Colonic mucosa (tissue), 4 donors: ENCODE measurements around the gene RBM19. TPM values are rescaled to one million over a fixed set of nuclear protein-coding genes. Genes with fewer than 3 reads are reported as not detected.

ENCODE experiments used
- DNase-seq: peaks from one replicate; pipeline ENCODE4 v3.0.0-alpha.2; 2020
- H3K27ac ChIP-seq: fragments of 200-600 bp; one replicate; pipeline ENCODE4 v1.8.0; 2021
- H3K27me3 ChIP-seq: fragments of 200-600 bp; one replicate; pipeline ENCODE4 v1.8.0; 2021
- H3K36me3 ChIP-seq: fragments of 200-600 bp; one replicate; pipeline ENCODE4 v1.8.0; 2021
- H3K4me1 ChIP-seq: fragments of 200-600 bp; one replicate; pipeline ENCODE4 v1.8.0; 2021; ENCODE audit warnings: mild to moderate bottlenecking
- H3K4me3 ChIP-seq: fragments of 200-600 bp; one replicate; pipeline ENCODE4 v1.8.0; 2021
- H3K9ac ChIP-seq, 2 donors: one replicate each; pipeline ENCODE4 v1.7.0; 2013; ENCODE audit warnings: control low read depth in 2 of 2, low read depth in 2 of 2, low read length in 2 of 2
- H3K9me3 ChIP-seq: fragments of 200-600 bp; one replicate; pipeline ENCODE4 v1.8.0; 2021
- CTCF ChIP-seq: fragments of 200-600 bp; IDR thresholded peaks from one replicate; pipeline ENCODE4 v1.8.0; 2022; ENCODE audit warnings: antibody characterized with exemption, mild to moderate bottlenecking
- intact Hi-C: fragments of 100-400 bp; cut with DNase I; formaldehyde crosslinking; loops from one replicate; pipeline ENCODE4 v1.14.1; 2022
- total RNA-seq, 2 donors: library from RNA; stranded (reverse); fragmentation: NEBNext Ultra II Directional in 1 of 2; extraction: Animal tissue kit (Norgen Biotek cat#: 25700) in 1 of 2; gene quantifications; one replicate each; pipeline ENCODE4 v1.2.1, GENCODE V29; 2021
- donor health status: healthy.
- donor health status: DM: no; HTN: no; CAD: no.
- donor health status: DM: no; HTN: no; CAD: no.

Gene RBM19
- total RNA-seq, 2 donors from 2014 or later: 13.5 to 33.1 TPM

- Histone ChIP-seq H3K4me3 (no peak overlapping the region), H3K4me1 (no peaks in the 10 kb centered on the region), H3K9me3 (no peaks in the 10 kb centered on the region), H3K27ac (no peak overlapping the region), H3K27me3 (no peaks in the 10 kb centered on the region), H3K9ac (no peak overlapping the region), H3K36me3 (no peaks in the 10 kb centered on the region)
- TF ChIP-seq CTCF: no peak
- no peak for DNase-seq
- intact Hi-C loops: no loop called here
Observed at GRCh38 chr12:113897406-113897805, 68.7 kb downstream of the RBM19 start.

DNA sequence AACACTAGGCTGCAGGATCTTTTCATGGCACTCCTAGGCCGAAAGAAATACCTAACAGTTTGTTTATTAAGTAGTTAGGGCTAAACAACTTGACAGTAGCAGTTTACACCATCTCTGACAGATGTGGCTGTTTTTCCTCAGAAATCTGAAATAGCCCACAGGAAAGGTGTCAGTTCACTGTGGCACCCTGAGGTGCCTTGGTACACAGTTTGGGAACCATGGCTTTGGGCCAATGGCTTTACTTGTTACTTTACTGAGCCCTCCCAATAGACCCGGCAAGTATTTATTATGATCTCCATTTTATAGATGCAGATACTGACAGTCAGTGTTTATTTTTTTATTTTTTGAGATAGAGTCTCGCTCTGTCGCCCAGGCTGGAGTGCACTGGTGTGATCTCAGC is 69.3 kb downstream of the RBM19 start:
- Histone ChIP-seq H3K9me3 (no peaks in the 10 kb centered on the region), H3K36me3 (no peaks in the 10 kb centered on the region), H3K4me3 (no peak overlapping the region), H3K9ac (no peak overlapping the region), H3K27ac (no peak overlapping the region), H3K4me1 (no peaks in the 10 kb centered on the region), H3K27me3 (no peaks in the 10 kb centered on the region)
- no peak for TF ChIP-seq CTCF
- DNase-seq: no peak
- intact Hi-C loops: no loop called here

DNA sequence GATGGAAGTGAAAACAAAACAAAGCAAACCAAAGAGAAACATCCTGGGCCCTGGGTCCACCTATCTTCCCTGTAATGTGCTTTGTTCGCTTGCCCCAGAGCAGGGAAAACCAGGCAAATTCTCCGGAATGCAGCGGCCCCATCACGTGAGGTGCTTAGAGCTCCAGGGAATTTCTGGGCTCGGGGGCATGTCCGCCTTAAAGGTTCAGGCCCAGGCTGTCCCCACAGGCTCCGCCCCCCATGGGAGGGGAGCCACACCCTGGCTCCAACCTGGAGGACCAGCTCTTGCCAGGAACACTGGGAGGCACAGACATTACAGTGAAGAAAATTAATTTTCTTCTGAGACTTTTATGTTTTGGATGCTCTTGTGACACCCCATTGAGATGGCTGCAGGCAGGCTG is 69.9 kb downstream of the RBM19 start:
- H3K27me3 ChIP-seq: no peaks in the 10 kb centered on the region
- intact Hi-C loops: no loop called here
- H3K27ac ChIP-seq: no peak overlapping the region
- H3K36me3 ChIP-seq: no peaks in the 10 kb centered on the region
- no peaks in the 10 kb centered on the region for H3K9me3 ChIP-seq
- H3K4me1 ChIP-seq: no peaks in the 10 kb centered on the region
- no peak overlapping the region for H3K4me3 ChIP-seq
- H3K9ac ChIP-seq: no peak overlapping the region
- no peak for DNase-seq
- no peak for TF ChIP-seq CTCF

- TF ChIP-seq CTCF: no peak
- H3K4me1 ChIP-seq: no peaks in the 10 kb centered on the region
- no peaks in the 10 kb centered on the region for H3K9me3 ChIP-seq
- no peaks in the 10 kb centered on the region for H3K27me3 ChIP-seq
- no peak overlapping the region for H3K4me3 ChIP-seq
- H3K9ac ChIP-seq: no peak overlapping the region
- no peak for DNase-seq
- no peak overlapping the region for H3K27ac ChIP-seq
- intact Hi-C loops: no loop called here
- H3K36me3 ChIP-seq: no peaks in the 10 kb centered on the region
Observed at GRCh38 chr12:113895176-113895575, 70.9 kb downstream of the RBM19 start.

DNA sequence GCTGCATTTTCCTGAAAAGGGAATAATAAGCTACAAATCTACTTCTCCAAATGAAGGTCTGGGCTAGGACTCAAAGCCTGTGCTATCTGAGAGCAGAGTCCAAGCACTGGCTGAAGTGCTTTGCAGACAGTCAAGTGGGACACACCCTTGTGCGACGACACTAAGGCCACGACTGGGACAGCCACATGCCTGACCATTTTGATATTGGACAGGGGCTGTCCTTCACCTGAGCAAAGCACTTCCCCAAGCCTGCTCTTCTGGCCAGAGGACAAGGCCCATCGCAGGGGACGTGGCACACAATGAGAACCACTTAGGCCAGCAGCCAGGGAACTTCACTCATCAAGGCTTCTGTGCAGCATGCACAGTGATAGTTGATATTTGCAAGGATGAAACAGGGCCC is 71.4 kb downstream of the RBM19 start:
- DNase-seq: no peak
- Histone ChIP-seq H3K4me3 (no peak overlapping the region), H3K27me3 (no peaks in the 10 kb centered on the region), H3K27ac (no peak overlapping the region), H3K9me3 (no peaks in the 10 kb centered on the region), H3K4me1 (no peaks in the 10 kb centered on the region), H3K9ac (no peak overlapping the region), H3K36me3 (no peaks in the 10 kb centered on the region)
- intact Hi-C loops: no loop called here
- no peak for TF ChIP-seq CTCF

DNA sequence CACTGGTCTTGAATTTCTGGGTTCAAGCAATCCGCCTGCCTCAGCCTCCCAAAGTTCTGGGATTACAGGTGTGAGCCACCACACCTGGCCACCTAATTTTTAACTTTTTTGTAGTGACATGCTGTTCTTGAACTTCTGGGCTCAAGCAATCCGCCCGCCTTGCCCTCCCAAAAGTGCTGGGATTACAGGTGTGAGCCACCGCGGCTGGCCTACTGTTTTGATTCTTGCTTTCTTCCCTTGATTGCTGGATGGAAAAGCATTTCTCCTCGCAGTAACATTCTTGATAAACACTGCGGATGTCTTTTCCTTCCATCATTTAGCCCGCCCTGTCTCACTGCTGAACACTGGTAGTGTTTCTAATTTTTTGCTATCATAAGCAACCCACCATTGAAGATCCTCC is 72.9 kb downstream of the RBM19 start:
- no peaks in the 10 kb centered on the region for H3K27me3 ChIP-seq
- H3K9ac ChIP-seq: no peak overlapping the region
- no peaks in the 10 kb centered on the region for H3K36me3 ChIP-seq
- no peak for TF ChIP-seq CTCF
- DNase-seq: no peak
- H3K4me1 ChIP-seq: no peaks in the 10 kb centered on the region
- intact Hi-C loops: no loop called here
- no peak overlapping the region for H3K27ac ChIP-seq
- no peaks in the 10 kb centered on the region for H3K9me3 ChIP-seq
- no peak overlapping the region for H3K4me3 ChIP-seq
